SK-N-DZ (cell line): ENCODE results near the gene SSNA1.

Experiments used
- DNase-seq: peaks from one replicate; pipeline ENCODE4 v3.0.0-alpha.2; 2015; ENCODE audit warnings: low spot score

Gene SSNA1

DNA sequence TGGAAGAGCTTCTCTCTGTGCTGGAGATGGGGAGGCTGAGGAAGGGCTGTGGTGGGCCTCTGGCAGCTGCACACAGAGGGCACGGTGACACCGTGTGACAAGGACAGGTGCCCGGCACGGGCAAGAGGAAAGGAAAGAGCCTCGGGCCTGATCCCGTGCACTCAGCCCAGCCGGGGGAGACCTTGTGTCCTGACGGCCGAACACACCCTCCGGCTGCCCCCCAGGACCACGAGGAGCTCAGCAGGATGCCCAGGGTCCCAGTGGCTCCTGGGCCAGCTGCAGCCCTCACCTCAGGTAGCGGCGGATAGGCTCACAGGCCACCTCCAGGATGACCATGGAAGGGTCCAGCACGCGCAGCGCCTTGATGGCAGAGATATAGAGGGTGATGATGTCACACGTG lies 5.6 kb upstream of the SSNA1 start:
- no peak for DNase-seq

DNA sequence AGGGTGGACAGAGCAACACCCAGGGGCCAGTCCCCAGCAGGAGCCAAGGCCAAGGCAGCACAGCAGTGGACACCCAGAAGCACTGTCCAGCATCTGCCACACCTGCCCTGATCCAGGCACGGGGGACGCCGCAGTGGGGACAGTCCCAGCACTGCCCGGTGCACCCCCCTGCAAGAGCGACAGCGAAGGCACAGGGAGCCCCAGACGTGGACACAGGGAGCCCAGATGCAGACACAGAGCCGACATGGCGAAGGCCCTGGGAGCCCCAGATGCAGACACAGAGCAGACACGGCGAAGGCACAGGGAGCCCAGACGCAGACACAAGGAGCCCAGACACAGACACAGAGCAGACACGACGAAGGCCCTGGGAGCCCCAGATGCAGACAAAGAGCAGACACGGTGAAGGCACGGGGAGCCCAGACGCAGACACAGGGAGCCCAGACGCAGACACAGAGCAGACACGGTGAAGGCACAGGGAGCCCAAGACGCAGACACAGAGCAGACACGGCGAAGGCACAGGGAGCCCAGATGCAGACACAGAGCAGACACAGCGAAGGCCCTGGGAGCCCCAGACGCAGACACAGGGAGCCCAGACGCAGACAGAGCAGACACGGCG lies 4.4 kb upstream of the SSNA1 start:
- peak; percentile 95 for DNase-seq

DNA sequence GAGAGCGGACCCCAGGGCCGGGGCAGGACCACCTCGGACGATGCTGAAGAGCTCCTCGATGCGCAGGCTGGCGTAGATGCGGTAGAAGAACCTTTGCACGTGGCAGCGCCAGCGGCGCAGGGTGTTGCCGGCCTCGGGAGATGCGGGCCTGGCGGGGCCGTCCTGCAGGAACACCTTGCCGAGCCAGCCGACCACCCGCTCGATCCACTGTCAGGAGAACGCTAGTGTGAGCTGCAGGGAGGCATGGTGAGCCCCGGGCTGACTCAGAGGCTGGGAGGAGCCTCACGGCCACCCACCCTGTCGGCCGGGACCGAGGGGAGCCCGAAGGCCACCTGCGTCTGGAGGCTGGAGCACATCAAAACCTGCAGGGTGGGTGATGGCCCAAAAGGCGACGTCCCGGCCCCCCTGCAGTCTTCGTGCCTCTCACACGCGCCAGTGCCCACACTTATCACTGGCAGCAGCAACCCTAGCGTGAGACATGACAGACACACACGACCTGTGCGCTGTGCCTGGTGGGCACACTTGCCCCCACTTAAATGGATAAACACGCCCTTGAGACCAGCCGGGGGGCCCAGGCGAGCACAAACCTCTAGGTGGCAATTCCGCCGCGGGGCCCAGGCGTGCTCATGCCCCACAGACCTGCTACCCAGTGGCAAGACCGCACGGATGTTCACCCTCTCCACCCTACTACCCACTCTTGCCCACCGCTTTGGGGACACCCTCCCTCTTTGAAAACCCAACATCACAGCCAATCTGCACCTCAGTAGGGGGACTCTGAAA lies 3.4 kb upstream of the SSNA1 start:
- no peak for DNase-seq

DNA sequence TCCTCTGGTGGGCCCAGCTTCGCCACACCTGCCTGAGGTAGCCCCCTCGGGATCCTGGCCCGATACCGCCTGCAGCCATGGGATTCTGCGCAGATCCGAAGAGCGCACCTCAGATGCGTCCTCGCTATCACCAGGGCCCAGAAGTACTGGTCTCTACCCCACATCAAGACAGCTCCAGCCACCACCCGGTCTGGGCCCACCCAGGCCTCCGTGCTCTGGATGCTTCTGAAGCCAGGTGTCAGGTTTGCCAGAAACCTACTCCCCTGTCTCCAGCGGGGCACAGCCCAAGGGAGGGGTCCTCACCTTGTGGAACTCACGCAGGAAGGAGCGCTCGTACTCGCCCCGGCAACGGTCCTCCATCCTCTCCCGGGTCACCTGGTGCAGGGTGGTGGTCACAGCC lies 2.6 kb upstream of the SSNA1 start:
- DNase-seq, result no peak

DNA sequence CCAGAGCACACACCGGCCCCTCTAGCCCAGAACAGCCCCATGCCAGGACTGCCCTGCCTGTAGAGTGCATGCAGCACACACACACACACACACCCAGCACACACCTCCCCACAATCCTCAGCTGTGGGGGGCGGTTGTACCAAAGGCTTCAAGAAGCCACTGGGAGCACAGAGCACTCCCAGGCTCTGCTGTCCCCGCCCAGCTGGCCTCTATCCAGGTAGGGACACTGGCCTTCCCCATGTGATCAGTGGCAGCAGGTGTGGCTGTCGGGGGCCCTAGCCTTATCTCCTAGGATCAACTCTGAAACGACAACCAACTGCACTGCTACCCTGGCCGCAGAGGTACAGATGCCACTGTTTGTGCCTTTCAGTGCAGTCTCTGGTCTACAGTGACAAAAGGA lies 2.1 kb upstream of the SSNA1 start:
- DNase-seq, result no peak

DNA sequence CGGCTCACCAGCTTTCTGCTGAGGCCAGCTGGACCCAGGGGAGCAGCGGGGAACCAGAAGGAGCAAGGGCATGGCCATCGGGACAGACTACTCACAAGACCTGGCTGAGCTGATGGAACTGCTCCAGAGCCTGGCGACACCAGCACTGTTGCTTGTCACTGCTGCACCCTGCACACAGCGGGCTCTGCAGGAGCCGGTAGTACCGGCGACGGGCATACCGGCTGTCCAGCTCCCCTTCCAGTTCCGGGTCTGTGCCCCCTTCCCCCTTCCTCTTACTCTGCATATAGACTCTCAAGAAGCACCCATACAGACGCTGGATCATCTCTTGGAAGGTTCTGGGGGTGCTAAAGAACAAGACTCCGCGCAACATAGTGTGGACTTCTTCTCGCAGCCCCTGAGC lies 1.1 kb upstream of the SSNA1 start:
- no peak for DNase-seq

DNA sequence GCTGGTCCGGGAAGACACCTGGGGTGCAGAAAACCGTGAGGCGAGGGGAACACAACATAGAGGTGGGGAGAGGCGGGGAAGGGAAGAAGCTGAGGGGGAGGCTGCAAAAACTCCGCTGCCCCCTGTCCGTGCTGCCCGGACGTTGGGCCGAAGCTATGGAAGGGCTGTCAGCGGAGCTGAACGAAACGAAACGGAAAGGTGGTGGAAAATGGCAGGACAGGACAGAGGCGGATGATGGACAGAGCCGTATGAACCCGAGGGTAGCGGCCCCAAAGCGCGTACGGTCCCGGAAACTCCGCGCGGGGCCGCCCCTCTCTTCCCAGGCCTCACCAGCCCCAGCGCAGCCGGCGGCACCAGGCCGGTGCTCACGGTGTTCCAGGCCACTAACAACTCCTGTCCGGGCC lies 388 bp upstream of the SSNA1 start:
- no peak for DNase-seq

DNA sequence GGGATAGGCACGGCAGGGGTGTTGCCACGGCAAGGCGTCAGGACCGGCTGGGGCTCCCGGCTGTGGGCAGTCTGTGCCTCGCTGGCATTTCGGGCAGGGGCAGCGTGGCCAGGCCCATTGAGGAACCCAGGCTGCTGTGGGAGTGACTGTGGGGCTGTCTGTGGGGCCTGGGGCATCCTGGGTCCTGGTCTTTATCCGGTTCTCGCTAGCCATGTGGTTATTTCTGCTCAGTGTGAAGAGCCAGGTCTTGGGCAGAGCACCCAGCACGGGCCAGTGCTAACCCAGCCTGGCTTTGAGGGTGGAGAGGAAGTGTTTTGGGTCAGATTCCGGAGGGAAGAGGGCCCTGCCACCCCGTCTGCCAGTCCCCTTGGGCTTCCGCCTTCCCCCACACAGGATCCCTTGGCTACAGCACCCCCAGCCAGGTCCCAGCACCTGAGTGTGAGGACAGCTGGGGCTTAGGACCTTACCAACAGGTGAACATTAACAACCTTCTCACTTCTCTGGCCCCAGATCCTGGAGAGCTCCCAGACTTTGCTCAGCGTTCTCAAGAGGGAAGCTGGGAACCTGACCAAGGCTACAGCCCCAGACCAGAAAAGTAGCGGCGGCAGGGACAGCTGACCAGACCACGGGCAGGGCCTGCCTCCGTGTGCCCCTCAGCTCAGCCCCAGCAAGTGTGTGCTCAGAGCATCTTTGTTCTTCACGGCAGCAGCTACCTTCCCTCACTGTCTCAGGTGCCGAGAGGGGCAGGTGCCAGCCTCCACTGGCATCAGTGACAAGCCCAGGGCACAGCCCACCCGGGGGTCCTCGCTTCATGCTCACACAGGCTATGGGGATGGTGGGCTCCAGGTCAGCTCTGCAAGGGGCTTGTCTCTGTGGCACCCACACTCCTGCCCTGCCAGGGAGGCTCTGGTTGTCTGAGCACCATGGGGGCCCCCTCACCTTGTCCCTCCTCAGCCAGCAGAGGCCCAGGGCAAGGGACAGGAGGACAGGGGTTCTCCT lies 1.1 kb downstream of the SSNA1 start:
- DNase-seq, result no peak

DNA sequence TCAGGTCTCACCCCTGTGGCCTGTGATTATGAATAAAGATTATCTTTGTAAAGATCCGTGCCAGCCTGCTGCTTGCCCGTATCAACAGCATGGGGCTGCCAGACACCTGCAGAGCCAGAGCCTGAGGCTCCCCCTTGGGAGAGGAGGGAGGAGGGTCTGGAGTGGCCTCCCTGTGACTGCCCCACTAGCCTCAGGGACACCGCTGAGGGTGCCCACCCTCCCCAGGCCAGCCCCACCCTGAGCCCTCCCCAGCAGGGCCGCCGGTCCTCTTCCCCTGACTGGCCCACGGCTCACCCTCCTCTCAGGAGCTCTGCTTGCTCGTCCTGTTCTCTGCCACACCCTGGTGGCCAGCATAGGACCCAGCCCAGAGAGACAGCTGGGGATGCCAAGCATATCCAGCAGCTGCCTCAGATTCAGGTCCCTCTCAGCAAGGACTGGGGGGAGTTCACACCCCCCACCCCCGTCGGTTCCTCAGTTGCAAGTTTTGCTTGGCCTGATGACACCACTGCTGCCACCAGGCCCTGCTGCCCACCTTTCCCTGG lies 1.9 kb downstream of the SSNA1 start:
- DNase-seq, result no peak

DNA sequence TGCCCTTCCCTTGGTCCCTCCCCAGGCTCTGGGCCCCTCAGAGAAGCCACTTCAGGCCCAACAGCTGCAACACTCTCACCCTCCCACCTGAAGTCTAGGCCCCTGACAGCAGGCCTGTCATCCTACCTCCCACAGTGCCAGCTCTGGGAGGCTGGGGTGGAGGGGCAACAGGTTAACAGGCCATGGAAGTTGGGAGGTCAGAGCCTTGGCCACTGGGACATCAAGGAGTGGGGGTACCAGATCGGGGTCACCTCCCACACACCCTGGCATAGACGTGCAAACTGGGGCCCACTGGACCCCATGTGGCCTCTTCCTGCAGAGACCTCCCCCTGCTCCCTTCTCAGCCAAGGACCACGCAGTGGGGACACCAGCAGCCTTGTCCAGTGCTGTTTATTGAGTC lies 2.8 kb downstream of the SSNA1 start:
- DNase-seq, result no peak

DNA sequence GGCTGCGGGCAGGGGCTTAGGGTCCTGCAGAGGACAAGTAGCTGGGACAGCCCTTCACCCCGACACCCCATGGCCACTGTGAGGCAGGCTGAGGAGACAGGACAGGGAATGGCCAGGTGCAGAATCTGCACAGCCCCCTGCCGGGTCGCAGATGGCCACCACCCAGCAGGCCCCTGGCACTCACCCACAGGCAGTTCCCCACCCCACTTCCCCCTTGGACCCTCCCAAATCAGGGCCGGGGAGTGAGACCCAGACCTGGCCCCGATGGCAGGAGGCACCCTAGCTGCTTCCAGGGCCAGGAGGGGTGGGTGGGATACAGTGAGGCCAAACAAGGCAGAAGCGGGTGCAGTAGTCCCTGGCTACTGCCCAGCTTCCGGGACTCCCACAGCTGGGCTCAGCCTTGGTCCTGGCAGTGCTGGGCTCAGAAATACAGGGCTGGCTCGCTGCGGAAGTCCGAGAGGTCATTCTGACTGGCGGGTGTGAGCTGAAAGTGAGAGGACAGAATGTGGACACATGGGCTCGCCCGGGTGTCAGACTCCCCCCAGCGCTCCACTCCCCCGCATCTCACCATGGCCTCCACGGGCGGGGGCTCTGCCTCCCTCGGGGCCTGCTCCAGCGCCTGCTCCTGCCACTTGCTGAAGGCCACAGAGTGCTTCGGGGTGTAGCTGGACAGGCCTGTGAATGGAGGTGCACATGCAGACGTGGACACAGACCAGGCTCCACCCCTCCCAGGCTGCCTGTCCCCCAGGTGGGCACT lies 3.4 kb downstream of the SSNA1 start:
- no peak for DNase-seq

DNA sequence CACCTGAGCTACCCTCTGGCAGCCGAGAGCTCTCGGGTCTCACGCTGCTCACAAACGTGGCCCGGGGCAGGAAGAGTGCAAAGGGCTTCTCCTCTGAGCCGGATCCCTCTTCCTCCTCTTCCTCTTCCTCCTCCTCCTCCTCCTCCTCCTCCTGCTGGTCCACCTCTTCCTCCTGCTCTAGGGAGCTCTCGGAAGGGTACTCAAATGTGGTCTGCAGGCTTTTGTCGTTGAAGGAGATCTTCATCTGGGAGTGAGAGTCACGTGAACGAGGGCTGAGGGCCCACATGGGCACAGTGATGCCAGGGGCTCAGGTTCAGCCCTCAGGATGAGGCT lies 3.9 kb downstream of the SSNA1 start:
- DNase-seq, result no peak

DNA sequence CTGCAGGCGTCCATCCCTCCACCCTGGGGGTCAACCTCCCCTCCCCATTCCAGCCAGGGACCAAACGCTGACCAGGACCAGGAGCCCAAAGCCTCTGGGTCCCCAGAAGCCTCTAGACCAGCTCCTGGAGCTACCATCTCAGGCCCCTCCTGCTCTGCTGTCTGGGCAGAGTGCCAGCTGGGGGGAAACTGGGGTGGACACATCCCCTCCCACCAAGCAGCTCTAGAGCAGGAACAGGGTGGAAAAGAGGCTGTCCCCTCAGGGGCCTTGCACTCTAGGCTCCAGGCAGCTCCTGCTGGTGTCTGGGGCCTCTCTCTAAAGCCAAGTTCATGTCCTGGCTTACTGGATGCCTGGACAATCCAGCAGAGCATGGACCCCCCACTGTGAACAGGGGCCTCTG lies 4.4 kb downstream of the SSNA1 start:
- no peak for DNase-seq

DNA sequence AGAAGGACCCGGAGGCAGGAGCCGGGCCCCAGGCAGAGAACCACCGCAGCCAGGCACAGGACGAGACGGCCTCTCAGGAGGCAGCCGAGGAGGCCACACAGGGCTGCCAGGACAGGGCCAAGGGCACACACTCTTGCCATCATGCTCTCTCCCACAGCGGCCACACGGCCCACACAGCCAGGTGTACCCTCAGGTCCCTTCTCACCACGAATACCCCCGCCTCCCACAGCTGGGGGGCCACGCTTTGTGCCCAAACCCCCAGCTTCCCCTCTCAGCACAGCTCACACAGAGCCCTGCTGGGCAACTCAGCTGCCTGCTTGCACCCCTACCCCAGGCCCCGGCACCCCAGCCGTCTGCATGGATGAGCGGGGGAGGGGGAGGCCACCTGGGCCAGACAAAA lies 5.3 kb downstream of the SSNA1 start:
- DNase-seq, result no peak

DNA sequence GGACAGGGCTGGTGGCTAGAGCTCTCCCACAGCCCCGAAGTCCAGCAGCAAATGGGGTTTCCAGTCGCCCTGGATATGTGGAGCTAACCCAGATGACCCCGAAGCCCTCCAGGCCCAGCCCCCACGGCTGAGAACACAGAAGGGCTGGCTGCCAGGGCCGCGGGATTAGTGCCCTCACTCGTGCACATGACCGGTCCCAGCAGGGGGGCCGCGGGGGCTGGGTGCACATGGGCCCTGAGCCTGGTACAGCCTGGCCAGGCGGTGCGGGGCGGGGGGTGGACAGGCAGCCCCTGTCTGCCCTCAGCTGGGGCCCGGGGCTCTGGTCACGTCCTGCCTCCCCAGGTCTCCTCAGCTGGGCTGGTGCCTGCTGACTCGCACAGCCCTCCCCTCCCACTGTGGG lies 5.9 kb downstream of the SSNA1 start:
- DNase-seq, result no peak

DNA sequence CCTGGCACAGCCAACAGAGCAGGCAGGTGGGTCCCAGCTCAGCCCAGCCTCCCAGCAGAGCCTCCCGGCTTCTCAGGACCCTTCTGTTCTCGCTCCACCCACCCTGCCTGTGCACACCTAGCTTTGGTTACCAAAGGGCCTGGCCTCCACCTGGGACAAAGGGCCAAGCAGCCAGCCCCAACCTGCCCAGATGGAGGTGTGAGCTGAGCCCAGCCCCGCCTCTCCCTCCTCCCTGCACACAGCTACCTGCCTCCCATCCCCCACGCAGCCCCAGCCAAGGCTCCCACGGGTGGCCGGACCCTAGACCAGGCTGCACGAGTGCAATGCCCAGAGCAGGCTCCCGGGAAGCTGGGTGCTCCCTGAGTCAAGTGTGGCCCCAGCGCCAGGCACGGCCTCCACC lies 6.4 kb downstream of the SSNA1 start:
- no peak for DNase-seq

DNA sequence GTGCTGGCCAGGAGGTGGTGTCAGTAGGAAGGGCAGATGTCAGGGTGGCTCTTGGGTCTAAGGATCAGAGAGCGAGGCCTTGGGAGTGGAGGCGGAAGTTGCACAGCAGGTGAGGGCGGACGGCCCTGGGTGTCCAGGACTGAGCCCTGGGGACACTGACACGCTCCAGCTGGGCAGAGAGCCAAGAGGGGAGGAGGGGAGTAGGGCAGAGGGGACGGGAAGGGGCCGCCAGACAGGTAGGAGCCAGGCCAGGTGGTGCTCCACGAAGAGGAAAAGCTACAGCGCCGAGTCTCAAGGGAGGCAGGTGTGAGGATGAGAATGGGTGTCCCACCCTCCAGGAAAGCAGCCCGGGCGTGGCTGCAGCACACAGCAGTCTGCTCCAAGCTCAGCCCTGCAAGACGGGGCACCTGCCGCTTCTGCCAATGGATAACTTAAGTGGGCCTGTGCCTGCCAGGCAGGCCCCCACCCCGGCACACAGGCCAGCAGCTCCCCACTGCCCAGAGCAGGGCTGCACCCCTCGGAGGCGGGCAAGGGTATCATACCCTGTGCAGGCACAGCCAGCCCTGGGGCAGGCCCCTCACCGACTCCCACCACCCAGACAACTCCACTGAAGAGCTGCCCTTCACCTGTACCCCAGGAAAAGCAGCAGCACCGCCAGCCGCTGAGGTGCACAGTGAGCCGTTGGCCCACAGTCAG lies 7.2 kb downstream of the SSNA1 start:
- DNase-seq, result no peak

DNA sequence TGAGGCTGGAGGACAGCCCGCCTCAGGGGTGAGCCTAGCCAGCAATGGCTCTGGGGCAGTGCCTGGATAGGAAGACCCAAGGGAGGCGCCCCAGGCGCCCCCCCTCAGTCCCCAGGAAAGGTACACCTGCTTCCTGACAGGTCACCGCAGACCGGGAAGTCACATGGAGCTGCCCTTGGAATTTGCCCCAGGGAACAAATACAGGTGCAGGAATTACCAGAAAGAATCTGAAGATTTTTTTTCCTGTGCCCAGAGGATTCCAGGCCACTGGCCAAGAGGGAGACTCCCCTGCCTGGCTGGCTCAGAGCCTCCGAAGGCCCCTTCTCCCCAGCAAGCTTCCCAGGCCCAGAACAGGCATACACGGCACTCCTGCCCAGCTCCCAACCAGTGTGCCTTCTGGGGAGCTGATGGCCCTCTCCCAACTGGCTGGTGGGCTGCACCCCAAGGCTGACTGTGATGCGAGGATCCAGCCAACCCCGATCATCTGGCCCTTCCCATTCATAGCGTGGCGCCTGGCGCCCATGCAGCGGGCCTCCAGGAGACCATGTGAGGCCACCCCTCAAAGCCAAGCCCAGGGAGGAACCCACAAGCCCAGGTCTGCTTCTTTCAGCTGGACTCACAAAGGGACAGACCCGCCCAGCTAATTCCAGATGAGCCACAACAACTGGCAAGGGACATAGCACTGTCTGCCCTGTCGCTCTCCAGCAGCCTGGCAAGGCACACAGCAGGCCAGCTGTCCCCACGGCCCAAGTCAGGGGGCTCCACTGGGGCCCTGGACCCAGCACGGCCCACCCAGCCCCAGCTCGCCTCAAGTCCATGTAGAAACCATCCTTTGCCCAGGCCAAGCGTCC lies 9.8 kb downstream of the SSNA1 start:
- DNase-seq, result no peak

DNA sequence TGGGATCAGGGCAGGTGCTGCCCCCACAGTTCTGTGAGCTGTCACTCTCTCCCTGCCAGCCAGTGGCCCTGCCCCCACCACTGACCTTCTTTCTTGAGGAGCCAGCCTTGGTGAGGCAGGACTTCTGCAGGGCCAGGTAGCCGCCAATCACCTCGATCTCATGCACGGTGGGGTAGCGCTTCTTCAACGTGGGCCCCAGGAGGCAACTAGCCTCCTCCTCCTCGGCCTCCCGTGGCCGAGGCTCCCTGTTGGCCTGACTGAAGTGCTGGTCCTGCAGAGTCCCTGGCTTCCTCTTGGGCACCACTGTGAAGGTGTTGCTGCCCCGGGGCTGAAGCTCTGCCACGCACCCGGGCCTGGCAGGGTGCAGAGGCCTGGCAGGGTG lies 10.4 kb downstream of the SSNA1 start:
- DNase-seq, result no peak
